ENCODE data around the gene SERTM1. TPM values are rescaled to one million over a fixed set of nuclear protein-coding genes. Genes with fewer than 3 reads are reported as not detected.

Gene SERTM1
- total and polyA plus RNA-seq, 7 donors: 0.01 to 0.06 TPM; not detected in 5

DNA sequence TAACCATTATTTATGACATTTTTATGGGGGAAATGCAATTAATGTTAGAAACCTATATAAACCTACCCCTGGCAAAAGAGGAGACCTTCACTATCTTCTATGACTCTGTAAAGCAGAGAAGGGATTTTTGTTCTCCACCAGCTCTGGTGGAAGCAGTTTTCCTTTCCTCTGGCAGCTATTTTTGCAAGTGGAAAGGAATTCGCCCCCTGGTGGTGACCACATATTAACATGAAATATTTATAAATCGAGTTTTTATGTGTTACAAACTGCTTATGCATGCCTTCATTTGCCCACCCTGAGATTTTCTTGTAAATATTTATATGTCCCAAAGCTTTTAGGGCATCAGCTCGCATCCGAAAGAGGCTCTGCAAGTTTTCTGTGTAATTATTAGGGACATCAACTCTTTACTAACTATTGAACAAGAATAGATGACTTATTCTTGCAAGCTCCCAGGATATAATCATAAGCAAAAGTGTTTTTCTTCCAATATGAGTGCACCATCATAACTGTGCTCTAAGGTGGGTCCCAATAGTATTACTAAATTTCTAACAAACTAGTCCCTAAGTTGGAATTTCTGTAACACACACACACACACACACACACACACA lies 62.4 kb downstream of the SERTM1 start:
- WGBS, 3 donors: 22 to 32% (median 25%) methylated on average over 4 of the region's 4 CpGs
- no peaks in the 10 kb centered on the region for H3K36me3 ChIP-seq (ENCODE audit: insufficient read depth in 1 of 2, low read depth in 1 of 2)
- DNase-seq (no peak), ATAC-seq (peak in 1 of 4 donors; percentile 45)
- H3K4me3 ChIP-seq: no peak overlapping the region
- no peaks in the 10 kb centered on the region for H3K9me3 ChIP-seq
- no peaks in the 10 kb centered on the region for H3K27me3 ChIP-seq (ENCODE audit: insufficient read depth in 3 of 3, low read length in 2 of 3)
- TF ChIP-seq, protein P1, sequence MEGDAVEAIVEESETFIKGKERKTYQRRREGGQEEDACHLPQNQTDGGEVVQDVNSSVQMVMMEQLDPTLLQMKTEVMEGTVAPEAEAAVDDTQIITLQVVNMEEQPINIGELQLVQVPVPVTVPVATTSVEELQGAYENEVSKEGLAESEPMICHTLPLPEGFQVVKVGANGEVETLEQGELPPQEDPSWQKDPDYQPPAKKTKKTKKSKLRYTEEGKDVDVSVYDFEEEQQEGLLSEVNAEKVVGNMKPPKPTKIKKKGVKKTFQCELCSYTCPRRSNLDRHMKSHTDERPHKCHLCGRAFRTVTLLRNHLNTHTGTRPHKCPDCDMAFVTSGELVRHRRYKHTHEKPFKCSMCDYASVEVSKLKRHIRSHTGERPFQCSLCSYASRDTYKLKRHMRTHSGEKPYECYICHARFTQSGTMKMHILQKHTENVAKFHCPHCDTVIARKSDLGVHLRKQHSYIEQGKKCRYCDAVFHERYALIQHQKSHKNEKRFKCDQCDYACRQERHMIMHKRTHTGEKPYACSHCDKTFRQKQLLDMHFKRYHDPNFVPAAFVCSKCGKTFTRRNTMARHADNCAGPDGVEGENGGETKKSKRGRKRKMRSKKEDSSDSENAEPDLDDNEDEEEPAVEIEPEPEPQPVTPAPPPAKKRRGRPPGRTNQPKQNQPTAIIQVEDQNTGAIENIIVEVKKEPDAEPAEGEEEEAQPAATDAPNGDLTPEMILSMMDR (IDR thresholded peaks at IDR 0.05): peak; percentile 75
- intact Hi-C loops (cut with DNase I): loop anchor here (2.0 to 10.0 kb wide), 5 partner anchors 311 to 761 kb away; partner anchors contain the start of gene SPART (in 2 of the 2)
- no peaks in the 10 kb centered on the region for H3K4me1 ChIP-seq
- H3K27ac ChIP-seq: no peak overlapping the region

DNA sequence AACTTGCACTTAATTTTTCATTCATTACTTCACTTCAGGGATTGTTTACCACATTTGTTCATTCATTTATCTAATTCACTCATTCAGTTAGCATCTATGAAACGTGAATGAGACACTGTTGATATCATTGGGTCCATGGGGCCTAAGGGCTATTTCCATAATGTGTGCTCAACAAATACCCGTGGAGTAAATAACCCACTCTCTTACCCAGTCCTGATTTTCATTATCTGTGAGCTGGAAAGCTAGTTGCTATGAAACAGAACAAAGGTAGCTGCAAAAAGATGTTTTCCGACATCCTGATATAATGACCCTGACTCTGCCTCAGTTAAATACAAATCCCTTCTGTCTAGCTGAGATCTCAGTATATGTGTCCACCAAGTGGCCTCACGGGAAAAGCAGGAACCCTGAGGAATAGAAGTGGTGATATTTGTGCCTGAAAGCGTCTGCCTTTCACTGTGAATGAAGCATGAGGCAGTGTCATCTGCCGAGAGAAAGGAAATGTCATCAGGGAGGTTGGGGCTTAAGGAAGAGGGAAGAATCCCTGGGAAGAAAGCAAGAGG lies 63.8 kb downstream of the SERTM1 start:
- ATAC-seq: no peak
- no peak for DNase-seq
- no peak overlapping the region for H3K4me3 ChIP-seq
- WGBS, 3 donors: 65 to 70% (median 68%) methylated on average over 6 of the region's 6 CpGs
- H3K36me3 ChIP-seq (ENCODE audit: insufficient read depth in 1 of 2, low read depth in 1 of 2): no peaks in the 10 kb centered on the region
- H3K27me3 ChIP-seq (ENCODE audit: insufficient read depth in 3 of 3, low read length in 2 of 3): no peaks in the 10 kb centered on the region
- no peaks in the 10 kb centered on the region for H3K4me1 ChIP-seq
- TF ChIP-seq, protein P1 (IDR thresholded peaks at IDR 0.05): no peak
- intact Hi-C loops (cut with DNase I): loop anchor here (2.0 to 10.0 kb wide), 6 partner anchors 313 to 763 kb away; partner anchors contain the start of gene SPART (in 2 of the 2)
- no peaks in the 10 kb centered on the region for H3K9me3 ChIP-seq
- H3K27ac ChIP-seq: no peak overlapping the region

DNA sequence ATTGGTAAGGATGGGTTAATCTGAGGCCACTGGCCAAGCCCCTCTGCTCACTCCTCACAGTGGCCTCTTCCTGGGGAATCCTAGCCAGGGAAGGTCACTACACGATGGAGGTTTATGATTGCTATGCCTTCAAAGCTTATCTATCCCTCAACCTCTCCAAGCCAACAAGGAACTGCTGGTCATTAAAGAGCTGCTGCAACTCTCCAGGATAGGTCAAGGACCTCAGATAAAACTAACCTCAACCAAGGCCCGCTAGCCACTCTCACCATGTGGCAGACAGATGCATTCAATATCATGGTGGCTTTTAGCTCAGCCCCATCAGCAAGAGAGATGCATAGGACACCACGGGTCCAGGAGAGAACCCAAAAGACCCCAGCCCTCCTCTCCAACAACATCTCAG lies 71.6 kb downstream of the SERTM1 start:
- TF ChIP-seq, protein P1 (IDR thresholded peaks at IDR 0.05): no peak
- DNase-seq (no peak), ATAC-seq (no peak)
- Histone ChIP-seq H3K4me1 (no peaks in the 10 kb centered on the region), H3K4me3 (no peak overlapping the region), H3K27ac (no peak overlapping the region), H3K9me3 (no peaks in the 10 kb centered on the region), H3K36me3 (ENCODE audit: insufficient read depth in 1 of 2, low read depth in 1 of 2) (no peaks in the 10 kb centered on the region), H3K27me3 (ENCODE audit: insufficient read depth in 3 of 3, low read length in 2 of 3) (no peaks in the 10 kb centered on the region)
- 66 to 72% (median 70%) methylated on average over 3 of the region's 3 CpGs for WGBS, 3 donors
- intact Hi-C loops (cut with DNase I): no loop called here

DNA sequence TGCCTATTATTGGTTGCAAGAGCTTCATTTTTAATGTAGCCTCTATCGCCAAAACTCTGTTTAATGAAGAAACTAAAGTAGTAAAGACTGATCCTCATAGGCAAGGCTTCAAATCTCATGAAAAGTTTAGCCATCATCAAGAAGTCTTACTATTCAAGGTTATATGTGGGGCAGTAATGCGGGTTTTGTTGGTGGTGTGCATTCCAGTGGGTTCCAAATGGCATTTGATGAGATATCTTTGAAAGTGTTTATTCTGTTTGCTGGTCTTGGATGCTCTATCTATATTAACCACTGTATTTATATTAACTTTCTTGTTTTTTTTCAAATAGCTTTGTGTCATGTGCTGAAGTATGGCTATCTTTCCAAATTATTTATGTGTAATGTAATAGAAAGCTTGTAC lies 72.2 kb downstream of the SERTM1 start:
- H3K4me1 ChIP-seq: no peaks in the 10 kb centered on the region
- no peaks in the 10 kb centered on the region for H3K36me3 ChIP-seq (ENCODE audit: insufficient read depth in 1 of 2, low read depth in 1 of 2)
- no peaks in the 10 kb centered on the region for H3K9me3 ChIP-seq
- H3K27me3 ChIP-seq (ENCODE audit: insufficient read depth in 3 of 3, low read length in 2 of 3): no peaks in the 10 kb centered on the region
- ATAC-seq (no peak), DNase-seq (no peak)
- WGBS, 3 donors: 96 to 100% (median 99%) methylated on average over 2 of the region's 2 CpGs
- no peak overlapping the region for H3K4me3 ChIP-seq
- intact Hi-C loops (cut with DNase I): no loop called here
- TF ChIP-seq, protein P1 (IDR thresholded peaks at IDR 0.05): no peak
- no peak overlapping the region for H3K27ac ChIP-seq

Other genes starting within 250 kb of the SERTM1 start
- under 1 TPM in 2 of 4 donors, not detected in 2; 0.79 to 0.92 TPM for gene CCNA1, start 241.5 kb upstream of the SERTM1 start, total RNA-seq
- 1 to 10 TPM in 2 of 3 donors, not detected in 1; 1.6 to 5.8 TPM for gene CCNA1, start 241.5 kb upstream of the SERTM1 start, polyA plus RNA-seq
- 1 to 10 TPM; 1.4 to 4.1 (median 2.5) TPM for gene RFXAP, start 145.2 kb downstream of the SERTM1 start, total RNA-seq
- 1 to 10 TPM; 1.2 to 2.1 (median 1.7) TPM for gene RFXAP, start 145.2 kb downstream of the SERTM1 start, polyA plus RNA-seq
- gene SMAD9, start 246.2 kb downstream of the SERTM1 start, total RNA-seq: 10 to 100 TPM in 2 of 4 donors, 1 to 10 TPM in 2; 1.3 to 33.5 (median 14.8) TPM
- 1 to 10 TPM in 2 of 3 donors, under 1 TPM in 1; 0.51 to 1.2 (median 1.0) TPM for gene SMAD9, start 246.2 kb downstream of the SERTM1 start, polyA plus RNA-seq